ENCODE measurements around the gene IFT57.

The IFT57 gene

GRCh38 chr3:108201258-108201657 lies 21.0 kb downstream of the IFT57 start:
- H3K4me2 ChIP-seq (ENCODE audit: low read depth, low read length): no peak overlapping the region
- H3K9me2 ChIP-seq (replicated peaks; ENCODE audit: insufficient read depth, low read length): no peaks in the 10 kb centered on the region
- no peak for TF ChIP-seq EZH2phosphoT487 (IDR thresholded peaks at IDR 0.05; ENCODE audit: low read length)
- TF ChIP-seq EZH2 (optimal IDR thresholded peaks at IDR 0.05; ENCODE audit: low read depth, low read length): no peak
- TF ChIP-seq CTCF (IDR thresholded peaks at IDR 0.05; ENCODE audit: low read length): no peak
- DNase-seq: no peak
- H3K36me3 ChIP-seq (replicated peaks; ENCODE audit: insufficient read depth, low read length): no peaks in the 10 kb centered on the region
- H3K9ac ChIP-seq (ENCODE audit: low read length): no peak overlapping the region
- no peak overlapping the region for H3K27ac ChIP-seq (ENCODE audit: low read length)
- no peaks in the 10 kb centered on the region for H3F3A ChIP-seq (ENCODE audit: insufficient read depth, low read length)
- no peak overlapping the region for H2AFZ ChIP-seq (ENCODE audit: low read length)
- H3K9me3 ChIP-seq (replicated peaks; ENCODE audit: insufficient read depth, low read length): no peaks in the 10 kb centered on the region
- no peaks in the 10 kb centered on the region for H3K79me2 ChIP-seq (ENCODE audit: low read length)
- no peaks in the 10 kb centered on the region for H3K4me1 ChIP-seq (ENCODE audit: low read length)
- no peak overlapping the region for H3K4me3 ChIP-seq (ENCODE audit: low read length)
- no peaks in the 10 kb centered on the region for H4K20me1 ChIP-seq (ENCODE audit: insufficient read depth, low read length)
- H3K27me3 ChIP-seq (replicated peaks; ENCODE audit: insufficient read depth, low read length): no peaks in the 10 kb centered on the region

DNA sequence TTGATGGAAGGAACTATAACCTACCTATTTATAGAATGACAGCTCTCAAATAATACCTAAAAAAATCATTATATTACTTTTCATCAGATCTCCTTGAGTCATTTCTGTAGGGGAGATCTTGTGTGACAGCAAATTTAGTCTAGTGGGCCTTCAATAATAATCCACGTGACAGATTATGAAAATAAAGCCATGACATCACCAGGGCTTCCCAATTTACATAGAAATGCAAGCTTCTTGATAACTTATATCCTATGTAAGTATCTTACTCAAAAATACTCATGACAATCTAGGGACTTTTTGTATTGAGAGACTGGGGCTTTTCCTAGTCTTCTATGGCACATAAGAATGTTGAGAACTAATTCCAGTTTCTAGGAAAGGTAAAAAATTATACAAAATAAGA lies 21.6 kb downstream of the IFT57 start:
- Histone ChIP-seq H3K79me2 (ENCODE audit: low read length) (no peaks in the 10 kb centered on the region), H2AFZ (ENCODE audit: low read length) (no peak overlapping the region), H3K9me3 (replicated peaks; ENCODE audit: insufficient read depth, low read length) (no peaks in the 10 kb centered on the region), H3F3A (ENCODE audit: insufficient read depth, low read length) (no peaks in the 10 kb centered on the region), H3K9ac (ENCODE audit: low read length) (no peak overlapping the region), H3K4me3 (ENCODE audit: low read length) (no peak overlapping the region), H3K27me3 (replicated peaks; ENCODE audit: insufficient read depth, low read length) (no peaks in the 10 kb centered on the region), H3K4me2 (ENCODE audit: low read depth, low read length) (no peak overlapping the region), H3K4me1 (ENCODE audit: low read length) (no peaks in the 10 kb centered on the region), H3K27ac (ENCODE audit: low read length) (no peak overlapping the region), H3K9me2 (replicated peaks; ENCODE audit: insufficient read depth, low read length) (no peaks in the 10 kb centered on the region), H4K20me1 (ENCODE audit: insufficient read depth, low read length) (no peaks in the 10 kb centered on the region), H3K36me3 (replicated peaks; ENCODE audit: insufficient read depth, low read length) (no peaks in the 10 kb centered on the region)
- no peak for TF ChIP-seq EZH2phosphoT487 (IDR thresholded peaks at IDR 0.05; ENCODE audit: low read length)
- TF ChIP-seq EZH2 (optimal IDR thresholded peaks at IDR 0.05; ENCODE audit: low read depth, low read length): no peak
- DNase-seq: no peak

- no peaks in the 10 kb centered on the region for H3K27me3 ChIP-seq (replicated peaks; ENCODE audit: insufficient read depth, low read length)
- H3K9me2 ChIP-seq (replicated peaks; ENCODE audit: insufficient read depth, low read length): no peaks in the 10 kb centered on the region
- H4K20me1 ChIP-seq (ENCODE audit: insufficient read depth, low read length): no peaks in the 10 kb centered on the region
- DNase-seq: no peak
- H3K79me2 ChIP-seq (ENCODE audit: low read length): no peaks in the 10 kb centered on the region
- no peak for TF ChIP-seq CTCF (IDR thresholded peaks at IDR 0.05; ENCODE audit: low read length)
- no peak for TF ChIP-seq EZH2phosphoT487 (IDR thresholded peaks at IDR 0.05; ENCODE audit: low read length)
- no peak for TF ChIP-seq EZH2 (optimal IDR thresholded peaks at IDR 0.05; ENCODE audit: low read depth, low read length)
- no peaks in the 10 kb centered on the region for H3K4me1 ChIP-seq (ENCODE audit: low read length)
- H3K27ac ChIP-seq (ENCODE audit: low read length): no peak overlapping the region
- H3F3A ChIP-seq (ENCODE audit: insufficient read depth, low read length): no peaks in the 10 kb centered on the region
- H3K9me3 ChIP-seq (replicated peaks; ENCODE audit: insufficient read depth, low read length): no peaks in the 10 kb centered on the region
- no peaks in the 10 kb centered on the region for H3K36me3 ChIP-seq (replicated peaks; ENCODE audit: insufficient read depth, low read length)
- H3K4me2 ChIP-seq (ENCODE audit: low read depth, low read length): no peak overlapping the region
- H2AFZ ChIP-seq (ENCODE audit: low read length): no peak overlapping the region
- H3K4me3 ChIP-seq (ENCODE audit: low read length): no peak overlapping the region
- no peak overlapping the region for H3K9ac ChIP-seq (ENCODE audit: low read length)
Measured at GRCh38 chr3:108200024-108200423, 22.2 kb downstream of the IFT57 start.

- Histone ChIP-seq H3K9me3 (replicated peaks; ENCODE audit: insufficient read depth, low read length) (no peaks in the 10 kb centered on the region), H3K27ac (ENCODE audit: low read length) (no peak overlapping the region), H4K20me1 (ENCODE audit: insufficient read depth, low read length) (no peaks in the 10 kb centered on the region), H3K27me3 (replicated peaks; ENCODE audit: insufficient read depth, low read length) (no peaks in the 10 kb centered on the region), H2AFZ (ENCODE audit: low read length) (no peak overlapping the region), H3K79me2 (ENCODE audit: low read length) (no peaks in the 10 kb centered on the region), H3K36me3 (replicated peaks; ENCODE audit: insufficient read depth, low read length) (no peaks in the 10 kb centered on the region; the same call in 1 of the 2 replicates), H3K9me2 (replicated peaks; ENCODE audit: insufficient read depth, low read length) (no peaks in the 10 kb centered on the region), H3K4me1 (ENCODE audit: low read length) (no peaks in the 10 kb centered on the region), H3K4me3 (ENCODE audit: low read length) (no peak overlapping the region), H3K9ac (ENCODE audit: low read length) (no peak overlapping the region), H3K4me2 (ENCODE audit: low read depth, low read length) (no peak overlapping the region), H3F3A (ENCODE audit: insufficient read depth, low read length) (no peaks in the 10 kb centered on the region)
- no peak for DNase-seq
- TF ChIP-seq EZH2phosphoT487 (IDR thresholded peaks at IDR 0.05; ENCODE audit: low read length) (no peak), CTCF (IDR thresholded peaks at IDR 0.05; ENCODE audit: low read length) (no peak), EZH2 (optimal IDR thresholded peaks at IDR 0.05; ENCODE audit: low read depth, low read length) (no peak)
Measured at GRCh38 chr3:108191394-108191793, 30.8 kb downstream of the IFT57 start.
